ENCODE measurements around the gene KYAT1.
"Not testable (repeated sequence)": the region's sequence is repeated elsewhere in the genome, so short reads cannot be mapped to it uniquely, and the experiment has no call there.

The KYAT1 gene

DNA sequence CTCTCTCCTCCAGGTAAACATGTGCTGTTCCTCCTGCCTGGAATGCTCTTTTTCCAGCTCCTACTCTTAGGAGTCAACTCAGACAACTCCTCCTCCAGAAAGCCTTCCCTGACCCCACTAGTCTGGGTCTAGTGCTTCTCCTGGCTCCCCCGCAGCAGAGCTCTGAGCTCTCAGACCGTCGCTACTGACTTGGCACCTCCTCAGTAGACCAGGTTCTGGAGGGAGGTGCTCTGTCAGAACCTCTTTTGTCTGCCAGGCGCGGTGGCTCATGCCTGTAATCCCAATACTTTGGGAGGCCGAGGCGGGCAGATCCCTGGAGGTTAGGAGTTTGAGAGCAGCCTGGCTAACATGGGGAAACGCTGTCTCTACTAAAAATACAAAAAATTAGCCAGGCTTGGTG is 3.6 kb upstream of the KYAT1 start:
- no peak for DNase-seq (ENCODE audit: low spot score)

DNA sequence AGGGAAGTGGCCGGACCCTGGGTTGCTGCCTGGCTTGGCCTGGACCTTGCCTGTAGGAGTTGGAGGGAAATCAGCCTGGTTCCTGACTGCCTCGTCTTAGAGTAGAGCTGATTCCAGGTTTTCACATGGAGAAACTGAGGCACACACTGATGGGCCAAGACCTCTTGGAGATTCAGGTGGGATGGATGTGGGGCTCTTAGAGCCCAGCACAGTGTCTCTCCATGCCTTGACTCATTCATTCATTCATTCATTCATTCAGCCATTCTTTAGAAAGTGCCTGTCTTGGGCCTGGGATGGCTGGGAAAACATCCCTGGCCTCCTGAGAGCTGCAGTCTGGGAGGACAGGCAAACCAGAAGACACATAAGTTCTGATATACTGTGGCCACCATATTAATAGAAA is 2.4 kb upstream of the KYAT1 start:
- DNase-seq (ENCODE audit: low spot score) = no peak

DNA sequence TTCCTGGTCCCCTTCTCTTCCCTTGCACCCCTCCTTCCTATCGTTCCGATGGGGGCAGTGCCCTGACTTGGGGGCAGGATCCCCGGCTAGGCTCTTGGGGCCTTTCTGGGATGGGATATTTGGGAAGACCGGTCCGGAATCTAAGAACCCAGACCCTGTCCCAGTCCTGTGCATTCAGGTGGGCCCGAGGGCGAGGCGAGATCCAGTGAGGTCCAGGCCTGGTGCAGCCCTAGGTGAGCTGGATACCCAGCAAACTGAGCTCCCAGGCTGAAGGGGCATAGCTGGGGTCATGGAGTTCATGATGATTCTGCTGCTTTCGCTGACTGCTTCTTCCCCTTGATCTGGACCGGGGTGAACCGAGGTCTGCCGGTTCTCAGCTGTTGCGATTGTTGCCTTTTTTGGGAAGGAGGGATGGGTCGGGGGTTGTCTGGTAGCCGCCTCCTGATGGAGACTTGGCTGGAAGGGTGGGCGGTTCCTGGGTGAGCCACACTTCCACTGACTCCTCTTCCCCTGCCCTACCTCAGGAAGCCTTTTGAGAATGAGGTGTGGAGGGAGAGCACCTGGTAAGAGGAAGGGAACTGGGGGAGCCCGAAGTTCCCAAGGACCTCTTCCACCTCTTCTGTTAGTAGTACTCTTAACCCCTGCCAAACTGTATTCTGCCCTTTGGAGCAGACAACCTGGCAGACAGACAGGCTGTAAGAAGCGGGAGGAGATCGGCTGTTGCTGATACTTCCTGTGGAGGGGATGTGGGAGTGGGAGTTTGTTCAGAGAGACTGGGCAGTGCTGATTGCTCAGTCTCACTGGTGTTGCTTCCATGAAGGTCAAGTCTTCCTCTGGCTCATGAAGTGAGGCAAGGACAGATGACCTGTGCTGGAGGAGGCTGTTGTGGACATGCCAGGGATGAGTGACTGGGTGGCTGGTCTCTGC is 1.2 kb upstream of the KYAT1 start:
- no peak for DNase-seq (ENCODE audit: low spot score)

DNA sequence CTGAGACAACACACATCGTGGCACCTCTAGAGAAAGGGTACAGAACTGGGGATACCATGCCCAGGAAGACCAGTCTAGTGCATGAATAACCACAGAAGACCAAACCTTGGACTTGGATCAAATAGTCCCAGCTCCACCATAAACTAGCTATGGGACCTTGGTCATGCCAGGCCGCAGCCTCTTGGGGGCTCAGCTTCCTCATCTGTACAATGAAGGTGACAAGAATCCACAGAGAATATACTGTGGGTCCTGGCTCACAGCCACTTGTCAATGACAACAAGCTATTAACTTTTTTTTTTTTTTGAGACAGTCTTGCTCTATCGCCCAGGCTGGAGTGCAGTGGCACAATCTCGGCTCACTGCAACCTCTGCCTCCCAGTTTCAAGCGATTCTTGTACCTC is 3.9 kb downstream of the KYAT1 start:
- DNase-seq (ENCODE audit: low spot score) = no peak

DNA sequence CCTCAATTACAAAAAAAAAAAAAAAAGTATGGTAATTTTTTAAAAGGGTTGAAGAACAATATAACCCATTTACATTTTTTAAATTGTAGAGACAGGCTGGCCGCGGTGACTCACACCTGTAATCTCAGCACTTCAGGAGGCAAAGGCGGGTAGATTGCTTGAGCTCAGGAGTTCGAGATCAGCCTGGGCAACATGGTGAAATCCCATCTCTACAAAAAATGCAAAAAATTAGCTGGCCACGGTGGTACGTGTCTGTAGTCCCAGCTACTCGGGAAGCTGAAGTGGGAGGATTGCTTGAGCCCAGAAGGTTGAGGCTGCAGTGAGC is 10.8 kb downstream of the KYAT1 start:
- DNase-seq (ENCODE audit: low spot score) = not testable (repeated sequence)

DNA sequence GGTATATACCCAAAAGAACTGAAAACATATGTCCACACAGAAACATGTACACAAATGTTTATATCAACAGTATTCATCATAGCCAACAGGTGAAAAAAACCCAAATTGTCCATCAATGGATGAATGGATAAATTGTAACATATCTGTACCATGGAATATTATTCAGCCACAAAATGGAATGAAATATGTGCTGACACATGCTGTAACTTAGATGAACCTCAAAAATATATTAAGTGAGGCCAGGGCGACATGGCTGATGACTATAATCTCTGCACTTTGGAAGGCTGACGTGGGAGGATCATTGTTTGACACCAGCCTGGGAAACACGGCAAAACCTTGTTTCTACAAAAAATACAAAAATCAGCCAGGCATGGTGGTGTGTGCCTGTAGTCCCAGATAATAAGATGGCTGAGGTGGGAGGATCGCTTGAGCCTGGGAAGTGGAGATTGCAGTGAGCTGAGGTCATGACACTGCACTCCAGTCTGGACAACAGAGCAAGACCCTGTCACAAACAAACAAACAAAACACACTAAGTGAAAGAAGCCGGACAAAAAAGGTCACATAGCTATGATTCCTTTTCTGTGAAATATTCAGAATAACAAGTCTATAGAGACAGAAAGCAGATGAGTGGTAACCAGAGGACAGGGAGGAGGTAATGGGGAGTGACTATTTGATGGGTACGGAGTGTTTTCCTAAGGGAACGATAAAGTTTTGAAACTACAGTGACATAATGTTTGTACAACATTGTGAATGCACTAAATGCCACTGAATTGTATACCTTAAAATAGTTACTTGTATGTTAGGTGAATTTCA is 11.4 kb downstream of the KYAT1 start:
- no peak for DNase-seq (ENCODE audit: low spot score)

DNA sequence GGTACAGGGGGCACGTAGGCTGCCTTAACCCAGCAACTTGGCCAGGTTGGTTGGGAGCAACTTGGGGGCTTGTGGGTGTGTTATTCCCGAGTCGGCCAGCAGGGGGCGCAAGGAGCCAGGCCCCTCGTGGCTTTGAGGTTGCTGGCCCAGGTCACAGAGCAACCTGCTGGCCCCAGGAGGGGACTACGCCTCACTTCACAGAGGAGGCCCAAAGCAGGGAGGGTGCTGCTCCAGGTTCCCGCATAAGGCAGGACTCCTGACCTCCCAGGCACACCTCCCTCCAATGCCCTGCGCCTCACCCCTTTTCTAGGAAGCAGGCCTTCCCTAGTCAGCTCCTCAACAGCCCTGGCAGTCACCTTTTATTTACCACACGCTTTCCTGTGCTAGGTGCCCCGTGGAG is 18.1 kb downstream of the KYAT1 start:
- DNase-seq (ENCODE audit: low spot score) = no peak

DNA sequence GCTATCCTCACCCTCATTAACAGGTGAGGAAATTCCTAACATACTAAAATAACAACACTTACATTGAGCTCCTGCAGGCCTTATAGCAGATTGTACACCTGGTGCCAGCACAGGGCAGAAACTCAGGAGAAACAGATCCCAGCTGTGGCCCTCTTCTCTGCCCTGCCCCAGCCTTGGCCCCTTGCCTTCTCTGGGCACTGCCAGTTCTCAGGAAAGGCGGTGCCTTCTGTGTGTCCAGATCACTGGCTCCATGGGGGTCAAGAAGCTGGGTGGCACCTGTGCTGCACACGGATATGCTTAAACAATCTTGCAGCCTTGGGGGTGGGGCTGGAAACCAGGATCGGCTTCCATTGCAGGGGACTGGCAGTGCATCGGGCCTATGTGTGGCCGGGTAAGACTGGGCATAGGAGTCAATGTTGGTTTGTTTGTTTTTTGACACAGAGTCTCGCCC is 19.3 kb downstream of the KYAT1 start:
- DNase-seq (ENCODE audit: low spot score) = no peak

DNA sequence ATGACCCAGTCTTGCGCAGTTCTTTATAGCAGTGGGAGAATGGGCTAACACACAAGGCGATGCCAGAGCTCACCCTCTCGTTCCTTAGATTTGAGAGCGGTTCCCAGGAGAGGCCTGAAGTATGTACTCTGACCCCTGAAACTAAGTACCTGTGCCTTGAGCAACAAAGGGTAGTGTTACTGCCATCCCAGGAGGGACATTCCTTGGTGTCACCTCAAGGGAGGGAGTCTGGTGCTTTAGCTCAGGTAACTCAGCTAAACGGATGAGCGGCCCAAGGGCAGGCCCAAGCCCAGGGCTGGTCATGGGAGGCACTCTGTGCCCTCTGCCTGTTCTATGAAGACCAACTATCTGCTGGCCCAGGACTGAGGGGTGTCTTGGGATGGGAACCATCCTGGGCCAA is 20.2 kb downstream of the KYAT1 start:
- no peak for DNase-seq (ENCODE audit: low spot score)

DNA sequence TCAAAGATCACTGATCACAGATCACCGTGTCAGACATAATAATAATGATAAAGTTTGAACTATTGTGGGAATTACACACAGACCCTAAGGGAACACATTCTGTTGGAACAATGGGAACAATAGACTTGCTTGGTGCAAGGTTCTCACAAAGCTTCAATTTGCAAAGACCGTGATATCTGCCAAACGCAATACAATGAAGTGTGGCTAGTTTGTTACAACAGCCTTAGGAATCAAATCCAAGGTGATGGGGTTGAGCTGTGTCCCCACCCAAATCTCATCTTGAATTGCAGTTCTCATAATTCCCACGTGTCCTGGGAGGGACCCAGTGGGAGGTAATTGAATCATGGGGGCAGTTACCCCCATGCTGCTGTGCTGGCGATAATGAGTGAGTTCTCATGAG is 20.8 kb downstream of the KYAT1 start:
- DNase-seq (ENCODE audit: low spot score) = peak; percentile 61

DNA sequence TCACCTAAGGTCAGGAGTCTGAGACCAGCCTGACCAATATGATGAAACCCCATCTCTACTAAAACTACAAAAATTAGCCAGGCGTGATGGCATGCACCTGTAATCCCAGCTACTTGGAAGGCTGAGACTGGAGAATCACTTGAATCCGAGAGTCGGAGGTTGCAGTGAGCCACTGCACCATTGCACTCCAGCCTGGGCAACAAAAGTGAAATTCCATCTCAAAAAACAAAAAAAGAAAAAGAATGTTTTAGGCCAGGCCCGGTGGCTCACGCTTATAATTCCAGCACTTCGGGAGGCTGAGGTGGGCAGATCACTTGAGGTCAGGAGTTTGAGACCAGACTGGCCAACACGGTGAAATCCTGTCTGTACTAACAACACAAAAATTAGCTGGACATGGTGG is 23.3 kb downstream of the KYAT1 start:
- DNase-seq (ENCODE audit: low spot score) = not testable (repeated sequence)

DNA sequence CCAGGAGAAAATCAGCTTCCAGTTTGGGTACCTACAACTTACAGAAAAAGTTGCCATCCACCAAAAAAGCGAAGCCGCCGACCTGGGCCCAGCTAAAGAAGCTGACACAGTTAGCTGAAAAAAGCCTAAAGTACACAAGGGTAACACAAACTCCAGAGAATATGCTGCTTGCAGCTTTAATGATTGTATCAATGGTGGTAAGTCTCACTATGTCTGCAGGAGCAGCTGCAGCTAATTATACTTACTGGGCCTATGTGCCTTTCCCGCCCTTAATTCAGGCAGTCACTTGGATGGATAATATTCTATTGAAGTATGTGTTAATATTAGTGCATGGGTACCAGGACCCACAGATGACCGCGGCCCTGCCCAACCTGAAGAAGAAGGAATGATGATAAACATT is 27.3 kb downstream of the KYAT1 start:
- not testable (repeated sequence) for DNase-seq (ENCODE audit: low spot score)

DNA sequence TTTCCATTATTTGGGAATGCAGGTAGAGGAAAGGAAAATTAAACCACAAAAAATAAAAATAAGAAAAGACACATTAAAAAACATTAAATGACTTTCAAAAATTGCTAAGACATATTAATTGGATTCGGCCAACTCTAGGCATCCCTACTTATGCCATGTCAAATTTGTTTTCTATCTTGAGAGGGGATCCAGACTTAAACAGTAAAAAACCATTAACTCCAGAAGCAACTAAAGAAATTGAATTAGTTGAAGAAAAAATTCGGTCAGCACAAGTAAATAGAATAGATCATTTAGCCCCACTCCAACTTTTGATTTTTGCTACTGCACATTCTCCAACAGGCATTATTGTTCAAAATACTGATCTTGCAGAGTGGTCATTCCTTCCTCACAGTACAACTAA is 29.1 kb downstream of the KYAT1 start:
- not testable (repeated sequence) for DNase-seq (ENCODE audit: low spot score)

DNA sequence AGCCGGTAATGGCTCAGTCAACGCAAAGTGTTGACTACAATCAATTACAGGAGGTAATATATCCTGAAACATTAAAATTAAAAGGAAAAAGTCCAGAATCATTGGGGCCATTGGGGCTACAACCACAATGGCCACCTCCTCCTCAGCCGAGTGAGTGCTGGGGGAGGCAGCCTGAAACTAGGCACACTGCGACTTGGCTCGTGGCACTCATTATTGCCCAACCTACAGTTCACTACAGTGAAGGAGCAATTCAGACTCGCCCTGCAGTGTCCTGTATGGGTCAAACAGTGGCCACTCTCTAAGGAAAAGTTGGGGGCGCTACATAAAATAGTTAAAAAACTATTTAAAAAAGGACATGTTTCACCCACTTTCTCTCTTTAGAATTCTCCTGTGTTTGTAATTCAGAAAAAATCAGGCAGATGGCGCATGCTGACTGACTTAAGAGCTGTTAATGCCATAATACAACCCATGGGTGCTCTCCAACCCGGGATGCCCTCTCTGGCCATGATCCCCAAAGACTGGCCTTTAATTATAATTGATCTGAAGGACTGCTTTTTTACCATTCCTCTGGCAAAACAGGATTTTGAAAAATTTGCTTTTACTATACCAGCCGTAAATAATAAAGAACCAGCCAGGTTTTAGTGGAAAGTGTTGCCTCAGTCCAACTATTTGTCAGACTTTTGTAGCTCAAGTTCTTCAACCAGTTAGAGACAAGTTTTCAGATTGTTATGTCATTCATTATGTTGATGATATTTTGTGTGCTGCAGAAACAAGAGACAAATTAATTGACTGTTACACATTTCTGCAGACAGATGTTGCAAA is 29.8 kb downstream of the KYAT1 start:
- DNase-seq (ENCODE audit: low spot score) = peak; percentile 66

DNA sequence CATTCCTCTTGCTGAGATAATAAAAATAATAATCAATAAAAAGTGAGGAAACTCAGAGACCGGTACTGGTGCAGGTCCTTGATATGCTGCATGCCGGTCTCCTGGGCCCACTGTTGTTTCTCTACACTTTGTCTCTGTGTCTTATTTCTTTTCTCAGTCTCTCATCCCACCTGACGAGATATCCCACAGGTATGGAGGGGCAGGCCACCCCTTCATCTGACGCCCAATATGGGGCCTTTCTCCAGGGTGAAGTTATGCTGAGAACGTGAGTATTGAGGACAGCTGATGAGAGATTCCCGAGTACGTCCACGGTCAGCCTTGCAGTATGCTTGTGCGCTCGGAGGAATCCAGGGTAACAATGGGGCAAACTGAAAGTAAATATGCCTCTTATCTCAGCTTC is 30.7 kb downstream of the KYAT1 start:
- not testable (repeated sequence) for DNase-seq (ENCODE audit: low spot score)

DNA sequence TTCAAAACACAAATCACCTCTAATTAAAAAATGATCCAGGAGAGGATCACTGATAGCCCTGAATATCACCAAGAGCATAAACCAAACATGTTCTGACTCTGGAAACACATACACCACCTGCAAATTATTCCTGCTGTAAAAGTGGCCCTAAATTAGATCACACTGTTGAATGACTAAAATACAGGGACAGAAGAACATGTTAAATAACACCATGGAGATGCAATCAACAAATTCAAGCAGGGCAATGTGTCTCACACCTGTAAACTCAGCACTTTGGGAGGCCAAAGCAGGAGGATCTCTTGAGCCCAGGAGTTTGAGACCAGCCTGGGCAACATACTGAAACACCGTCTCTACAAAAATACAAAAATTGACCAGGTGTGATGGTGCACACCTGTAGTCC is 33.9 kb downstream of the KYAT1 start:
- DNase-seq (ENCODE audit: low spot score) = no peak

DNA sequence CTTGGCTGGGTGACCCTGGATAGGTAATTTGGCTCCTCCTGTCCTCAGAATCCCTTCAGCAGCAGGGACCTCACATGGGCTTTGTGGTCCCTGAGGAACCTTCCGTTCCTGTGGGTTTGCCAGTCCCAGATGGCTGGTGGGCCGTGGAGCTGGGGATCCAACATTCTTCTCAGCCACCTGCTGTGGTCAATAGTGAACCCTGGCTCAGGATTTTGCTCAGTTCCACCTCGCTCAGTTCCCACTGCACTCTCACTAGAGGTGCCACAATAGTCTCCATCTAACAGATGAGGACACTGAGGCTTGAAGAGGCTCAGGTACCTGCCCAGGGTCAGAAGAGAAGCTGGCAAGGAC is 35.1 kb downstream of the KYAT1 start:
- DNase-seq (ENCODE audit: low spot score) = no peak

DNA sequence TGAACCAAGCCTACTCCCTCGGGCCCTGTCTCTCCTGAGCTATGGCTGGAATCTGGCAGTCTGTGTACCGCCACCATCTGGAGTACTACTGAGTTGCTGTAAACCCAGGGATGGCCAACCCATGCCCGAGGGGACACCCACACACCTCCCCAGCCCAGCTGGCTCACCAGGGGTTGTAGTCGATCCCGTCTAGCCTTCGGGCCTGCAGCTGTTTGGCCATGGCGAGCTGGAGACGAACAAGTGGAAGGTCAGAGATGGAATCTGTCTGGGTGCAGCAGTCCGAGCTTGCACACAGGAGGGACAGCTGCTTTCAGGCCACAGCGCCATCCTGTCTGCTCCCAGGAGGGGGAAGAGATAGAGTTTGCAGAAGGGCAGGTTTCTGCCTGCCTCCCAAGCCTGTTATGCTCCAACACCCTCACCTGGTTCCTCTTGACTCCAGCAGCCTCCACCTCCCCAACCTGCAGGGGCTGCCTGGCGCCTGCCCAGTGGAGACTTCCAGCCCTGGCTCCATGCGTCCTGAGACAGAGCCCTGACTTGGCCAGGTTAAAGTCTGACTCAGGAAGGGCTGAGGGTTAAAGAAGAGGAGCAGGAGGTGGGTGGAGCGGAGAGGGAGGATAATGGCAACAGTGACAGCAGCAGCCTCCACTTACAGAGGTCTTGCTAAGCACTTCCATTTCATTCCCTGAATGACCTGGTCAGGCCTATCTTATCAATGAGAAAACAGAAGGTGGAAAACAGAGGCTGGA is 36.4 kb downstream of the KYAT1 start:
- DNase-seq (ENCODE audit: low spot score) = no peak

DNA sequence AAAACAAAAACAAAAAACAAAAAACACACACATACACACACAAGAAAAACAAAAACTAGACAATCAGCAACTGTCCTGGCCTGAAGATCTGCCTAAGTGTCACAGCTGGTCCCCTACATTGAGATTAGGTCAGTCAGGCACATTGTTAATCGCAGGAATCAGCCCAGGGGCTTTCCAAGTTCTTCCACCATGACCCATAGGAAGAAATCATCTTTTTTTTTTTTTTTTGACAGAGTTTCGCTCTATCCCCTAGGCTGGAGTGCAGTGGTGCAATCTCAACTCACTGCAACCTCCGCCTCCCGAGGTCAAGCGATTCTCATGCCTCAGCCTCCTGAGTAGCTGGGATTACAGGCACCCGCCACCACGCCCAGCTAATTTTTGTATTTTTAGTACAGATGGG is 38.6 kb downstream of the KYAT1 start:
- not testable (repeated sequence) for DNase-seq (ENCODE audit: low spot score)

DNA sequence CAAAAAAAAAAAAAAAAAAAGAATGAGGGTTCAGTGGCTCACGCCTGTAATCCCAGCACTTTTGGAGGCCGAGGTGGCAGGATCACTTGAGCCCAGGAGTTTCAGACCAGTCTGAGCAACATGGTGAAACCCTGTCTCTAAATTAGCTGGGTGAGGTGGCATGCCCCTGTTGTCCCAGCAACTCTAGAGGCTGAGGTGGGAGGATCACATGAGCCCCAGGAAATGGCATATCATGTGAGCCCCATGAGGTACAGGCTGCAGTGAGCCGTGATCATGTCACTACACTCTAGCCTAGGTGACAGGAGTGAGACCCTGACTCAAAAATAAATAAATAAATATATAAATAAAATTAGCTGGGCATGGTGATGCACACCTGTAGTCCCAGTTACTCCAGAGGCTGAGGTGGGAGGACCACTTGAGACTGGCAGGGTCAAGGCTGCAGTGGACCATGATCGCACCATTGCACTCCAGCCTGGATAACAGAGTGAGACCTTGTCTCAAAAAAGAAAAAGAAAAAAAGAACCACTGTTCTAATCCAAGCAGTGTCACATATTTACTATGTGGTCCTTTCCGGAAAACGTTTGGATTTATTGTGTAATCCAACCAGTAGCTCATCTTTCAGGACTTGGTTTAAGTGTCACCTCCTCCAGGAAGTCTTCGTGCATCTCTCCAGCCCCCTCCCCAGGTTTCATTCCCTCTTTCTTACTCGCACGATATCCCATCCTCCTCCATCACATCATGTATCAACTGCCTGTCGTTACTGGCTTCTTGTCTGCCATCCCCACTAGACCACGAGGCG is 39.9 kb downstream of the KYAT1 start:
- DNase-seq (ENCODE audit: low spot score) = no peak

DNA sequence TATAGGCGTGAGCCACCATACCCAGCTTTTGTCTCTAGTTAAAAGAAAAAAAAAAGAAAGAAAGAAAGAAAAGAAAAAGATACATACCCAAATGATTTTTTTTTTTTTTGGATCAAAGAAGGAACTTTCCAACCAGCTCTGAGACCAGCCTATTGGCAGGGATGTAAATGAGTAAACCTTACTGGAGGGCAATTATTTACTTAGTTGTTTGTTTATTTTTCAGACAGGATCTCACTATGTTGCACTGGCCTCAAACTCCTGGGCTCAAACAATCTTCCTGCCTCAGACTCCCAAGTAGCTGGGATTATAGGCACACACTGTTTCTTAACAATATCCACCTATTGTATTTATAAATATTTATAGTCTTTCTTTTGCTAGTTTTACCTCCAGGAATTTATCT is 41.2 kb downstream of the KYAT1 start:
- no peak for DNase-seq (ENCODE audit: low spot score)

Data from globus pallidus (tissue), 1 donor.